Jurkat, Clone E6-1 (cell line): Measurements from ENCODE around the gene JAKMIP1.
A peak's percentile ranks its signal among the peaks of the same experiment; 100 is the strongest.
"Not testable (repeated sequence)": the region's sequence is repeated elsewhere in the genome, so short reads cannot be mapped to it uniquely, and the experiment has no call there.

ENCODE experiments used
- DNase-seq: peaks from one replicate; pipeline ENCODE4 v3.0.0-alpha.2; 2011; ENCODE audit warnings: low read depth, low spot score
- H3K4me3 ChIP-seq: 2 replicates; pipeline ENCODE4 v1.5.1; 2011; ENCODE audit warnings: mild to moderate bottlenecking, low read length, control low read depth, moderate library complexity

The JAKMIP1 gene

DNA sequence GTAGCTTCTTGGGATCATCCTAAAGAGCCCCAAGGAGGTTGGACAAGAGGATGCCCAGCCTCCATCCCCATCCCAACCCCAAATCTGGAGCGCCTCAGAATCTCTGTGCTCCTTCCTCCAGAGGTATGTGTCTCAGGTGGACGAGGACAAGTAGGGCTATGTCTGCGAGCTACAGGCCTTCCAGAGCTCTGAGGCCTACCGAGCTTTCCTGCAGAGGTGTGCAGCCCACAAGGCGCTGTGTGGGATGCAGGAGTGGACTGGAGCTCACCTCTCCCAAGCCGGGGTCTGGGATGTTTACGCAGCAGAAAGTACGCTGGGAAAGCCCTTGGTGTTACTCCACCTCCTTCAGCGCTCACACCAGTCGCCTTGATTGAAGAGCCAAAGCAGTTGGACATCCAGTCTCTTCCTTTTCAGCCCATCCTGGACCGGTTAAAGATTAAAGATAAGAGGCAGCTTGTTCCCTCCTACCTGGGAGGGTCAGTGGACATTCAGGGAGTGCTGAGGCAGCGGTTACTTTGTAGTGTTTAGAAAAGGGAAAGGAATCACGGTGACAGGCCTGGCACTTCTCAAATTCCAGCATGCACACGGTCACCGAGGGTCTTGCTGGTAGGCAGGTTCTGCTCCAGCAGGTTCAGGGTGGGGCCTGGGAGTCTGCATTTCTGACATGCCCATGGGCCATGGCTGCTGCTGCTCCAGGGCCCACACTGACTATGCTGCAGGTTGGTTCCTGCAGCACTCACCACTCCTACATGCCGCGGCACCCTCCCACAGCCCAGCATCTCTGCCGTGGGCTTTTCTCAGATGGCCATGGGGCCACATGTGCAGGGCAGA, 29.5 kb upstream of the JAKMIP1 start:
- DNase-seq = no peak
- no peak overlapping the region for H3K4me3 ChIP-seq

DNA sequence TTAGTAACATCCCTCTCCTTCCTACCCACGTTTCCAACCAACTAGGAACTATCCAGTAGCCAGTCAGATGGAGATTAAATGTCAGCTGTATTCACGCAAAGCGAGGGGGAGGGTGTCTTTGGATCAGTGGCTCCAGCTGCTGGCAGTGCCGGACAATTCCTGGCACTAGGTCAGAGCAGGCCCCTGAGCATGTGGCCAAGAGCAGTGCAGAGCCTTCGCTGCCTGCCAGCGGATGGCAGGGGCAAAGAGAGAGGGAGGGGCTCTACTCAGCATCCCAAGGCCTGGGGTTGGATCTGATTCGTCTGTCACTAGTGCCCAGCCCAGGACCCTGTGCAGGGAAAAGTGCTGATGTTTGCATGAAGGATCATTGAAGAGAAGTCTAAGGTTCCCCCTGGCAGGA, 28.7 kb upstream of the JAKMIP1 start:
- no peak for DNase-seq
- no peak overlapping the region for H3K4me3 ChIP-seq

DNA sequence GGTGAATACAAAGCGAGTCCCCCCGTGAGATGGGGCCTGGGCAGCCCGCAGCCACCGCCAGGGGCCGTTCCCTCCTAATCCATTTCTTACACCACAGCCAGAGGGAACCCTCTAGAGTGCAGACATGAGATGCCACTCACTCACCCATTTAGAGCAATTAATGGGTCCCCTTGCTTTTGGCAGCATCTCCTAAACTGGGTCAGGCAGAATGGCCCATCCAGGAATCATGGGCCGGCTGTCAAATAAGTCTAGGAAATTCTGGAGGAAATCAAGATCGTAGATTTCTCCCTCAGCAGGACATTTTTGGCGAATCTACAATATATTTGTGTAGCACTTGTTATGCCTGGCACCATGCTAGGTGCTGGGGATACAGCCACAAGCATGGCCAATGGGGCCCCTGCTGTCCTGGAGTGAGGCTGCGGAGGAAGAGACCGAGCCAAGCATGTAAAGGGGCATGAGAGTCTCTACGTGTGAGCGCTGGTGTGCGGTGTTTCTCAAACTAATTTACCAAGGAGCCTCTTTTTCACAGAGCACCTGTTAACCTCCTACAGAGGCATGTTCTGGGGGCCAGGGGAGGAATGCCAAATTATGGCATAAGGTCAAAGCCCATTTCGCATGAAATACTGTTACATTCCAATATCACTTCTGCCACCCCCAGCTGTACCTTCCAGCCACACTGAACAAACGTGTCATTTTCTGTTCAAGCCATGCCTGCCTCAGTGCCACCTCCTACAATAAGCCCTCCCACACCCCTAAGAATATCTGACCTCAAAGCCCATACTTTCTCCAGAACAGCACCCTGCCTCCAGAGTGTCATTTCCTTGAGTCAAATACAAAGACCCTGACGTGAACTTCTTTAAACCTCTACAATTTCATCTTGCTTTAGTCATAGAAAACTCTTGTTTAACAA, 28.1 kb upstream of the JAKMIP1 start:
- no peak for DNase-seq
- no peak overlapping the region for H3K4me3 ChIP-seq

DNA sequence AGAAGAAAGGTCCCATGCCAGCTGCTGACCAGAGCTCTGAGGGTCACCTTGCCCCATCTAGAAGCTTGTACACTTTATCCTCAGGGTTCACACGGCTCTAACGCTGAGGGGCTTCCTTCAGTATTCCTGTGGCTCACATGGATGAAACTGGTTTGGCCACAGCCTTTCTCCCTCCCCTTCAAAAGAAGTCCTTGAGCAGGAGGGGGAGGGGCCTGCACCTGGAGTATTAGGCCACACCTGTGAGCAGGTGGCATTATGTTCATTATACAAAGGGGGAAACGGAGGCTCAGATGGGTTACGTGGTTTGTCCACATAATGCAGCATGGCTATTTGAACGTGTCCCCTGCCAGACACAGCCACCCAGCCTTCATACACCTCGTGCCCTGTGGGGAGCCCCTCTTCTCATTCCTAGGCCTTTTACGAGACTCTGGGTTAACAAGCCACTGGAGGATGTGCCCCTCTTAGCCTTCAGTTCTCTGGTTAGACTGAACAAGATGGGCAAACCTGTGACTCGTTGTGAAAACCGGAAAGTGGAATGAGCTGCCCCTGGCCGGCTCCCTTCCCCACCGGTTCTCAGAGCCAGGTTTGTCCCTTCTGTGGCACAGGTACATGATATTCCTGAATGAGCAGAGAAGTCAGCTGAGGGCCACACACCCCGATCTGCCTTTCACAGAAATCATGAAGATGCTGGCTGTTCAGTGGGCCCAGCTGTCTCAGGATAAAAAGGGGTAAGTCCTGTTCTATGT, 27.2 kb upstream of the JAKMIP1 start:
- no peak for DNase-seq

DNA sequence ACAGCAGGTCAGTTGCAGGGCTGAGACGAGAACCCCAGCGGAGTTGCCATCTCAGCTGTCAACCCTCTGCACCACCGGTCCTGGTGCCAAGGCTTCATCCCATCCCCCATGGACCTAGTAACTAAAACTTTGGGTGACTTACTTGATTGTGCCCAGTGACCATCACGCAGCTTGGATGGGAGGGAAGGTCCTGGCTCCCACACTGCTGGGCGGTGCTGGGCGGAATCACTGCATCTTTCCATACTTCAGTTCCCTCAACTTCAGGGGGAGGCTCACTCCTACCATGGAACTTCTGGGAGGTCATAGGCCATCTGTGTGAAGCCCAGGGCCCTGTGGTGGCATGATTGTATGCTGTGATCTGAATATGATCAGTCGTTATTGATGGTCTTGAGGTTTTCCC, 26.2 kb upstream of the JAKMIP1 start:
- H3K4me3 ChIP-seq = no peak overlapping the region
- no peak for DNase-seq

More for the DNA sequence above, 27.2 kb upstream of the JAKMIP1 start:
- H3K4me3 ChIP-seq = no peak overlapping the region

DNA sequence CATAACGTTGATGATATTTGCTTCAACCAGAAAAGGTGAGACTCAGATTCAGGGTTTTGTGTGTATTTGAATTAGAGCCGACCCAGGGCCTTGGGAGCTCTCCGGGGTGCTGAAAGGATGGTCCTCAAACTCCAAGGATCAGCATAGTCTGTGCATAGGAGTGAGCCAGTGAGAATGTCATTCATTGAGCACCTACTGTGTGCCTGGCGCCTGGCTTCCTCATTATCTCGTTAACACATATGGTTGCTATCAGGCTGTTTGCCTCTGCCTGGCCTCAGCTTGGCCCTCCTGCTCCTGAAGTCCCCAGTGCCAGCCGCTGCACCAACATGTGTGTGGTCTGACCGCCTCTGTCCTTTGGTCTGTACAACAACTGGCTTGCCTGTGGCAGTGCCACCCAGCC, 25.1 kb upstream of the JAKMIP1 start:
- peak; percentile 34 for DNase-seq
- H3K4me3 ChIP-seq = no peak overlapping the region

DNA sequence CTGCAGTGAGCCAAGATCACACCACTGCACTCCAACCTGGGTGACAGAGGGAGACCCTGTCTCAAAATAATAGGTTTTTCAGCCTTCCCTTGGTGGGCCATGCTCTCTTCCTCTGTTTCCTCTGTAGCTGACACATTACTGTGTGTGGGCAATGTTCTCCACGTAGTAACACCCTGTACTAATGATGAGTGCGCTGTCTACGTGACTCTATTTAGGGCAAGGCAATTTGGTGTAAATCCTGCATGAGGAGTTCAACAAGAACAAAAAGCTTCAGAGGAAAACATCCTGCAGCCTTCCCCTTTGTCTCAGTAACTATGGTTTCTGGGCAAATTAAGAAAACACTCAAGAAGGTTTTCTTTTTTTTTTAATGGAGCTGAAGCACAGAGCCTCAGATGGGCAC, 24.4 kb upstream of the JAKMIP1 start:
- no peak overlapping the region for H3K4me3 ChIP-seq
- DNase-seq = no peak

DNA sequence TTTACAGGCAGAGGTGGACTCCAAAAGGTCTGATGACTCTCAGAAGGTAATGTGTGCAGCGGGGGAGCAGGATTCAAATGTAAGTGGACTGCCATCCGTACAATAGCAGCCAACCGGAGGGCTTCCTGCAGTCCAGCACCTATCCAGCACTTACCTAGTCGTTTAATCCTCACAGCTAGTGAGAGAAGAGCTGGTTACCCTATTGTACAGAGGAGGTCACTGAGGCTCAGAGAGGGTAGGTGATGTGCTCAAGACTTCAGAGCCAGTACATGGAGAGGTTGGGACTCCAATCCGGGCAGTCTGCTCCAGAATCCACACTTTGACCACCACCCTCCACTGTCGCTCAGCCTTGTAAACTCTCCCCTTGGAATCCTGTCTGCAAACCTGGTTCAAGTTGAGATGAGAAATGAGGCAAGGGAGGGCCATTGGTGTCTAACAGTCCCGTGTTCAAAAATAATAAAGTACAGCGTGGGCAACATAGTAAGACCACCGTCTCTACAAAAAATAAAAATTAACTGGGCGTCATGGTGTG, 22.5 kb upstream of the JAKMIP1 start:
- DNase-seq = no peak
- no peak overlapping the region for H3K4me3 ChIP-seq

DNA sequence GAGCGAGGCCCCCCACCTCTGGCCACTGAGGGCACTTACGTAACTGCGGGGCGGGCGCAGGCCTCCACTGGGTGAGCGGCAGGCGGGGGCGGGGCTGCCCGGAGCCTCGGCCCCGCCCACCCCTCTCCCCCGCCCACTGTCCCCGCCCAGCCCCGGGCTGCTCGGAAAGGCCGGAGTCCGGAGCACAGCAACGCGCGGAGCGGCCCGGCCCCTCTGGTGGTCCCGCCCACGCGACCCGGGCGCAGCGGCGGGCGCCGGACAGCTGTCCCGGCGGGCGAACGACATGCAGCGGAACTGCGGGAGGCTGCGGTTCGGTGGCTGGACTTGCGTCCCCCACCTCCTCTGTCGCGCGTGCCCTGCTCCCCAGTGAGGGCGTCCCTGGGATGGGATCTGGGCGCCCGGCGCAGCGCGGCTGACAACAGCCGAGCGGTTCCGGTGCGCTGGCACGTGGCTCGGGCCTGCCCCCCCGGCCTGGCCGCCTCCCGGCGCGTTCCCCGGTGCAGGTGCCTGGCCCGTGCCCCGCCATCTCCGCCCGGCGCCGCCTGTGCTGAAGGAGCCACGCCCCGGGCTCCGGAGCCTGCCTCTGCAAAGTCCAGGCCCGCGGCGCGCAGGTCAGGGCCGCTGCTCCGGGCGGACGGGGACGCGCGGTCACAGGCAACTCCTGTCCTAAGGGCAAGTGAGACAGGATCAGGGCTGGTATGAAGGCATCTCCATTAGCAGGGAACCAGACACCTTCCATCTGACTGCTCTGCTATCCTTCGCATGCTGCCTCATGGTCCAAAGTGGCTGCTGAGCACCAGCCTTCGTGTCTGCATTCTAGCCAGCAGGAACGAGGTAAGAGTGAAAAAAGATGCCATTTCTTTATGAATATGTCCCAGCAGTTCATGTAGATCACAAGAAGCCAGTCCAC, 21.8 kb upstream of the JAKMIP1 start:
- no peak for DNase-seq
- no peak overlapping the region for H3K4me3 ChIP-seq

DNA sequence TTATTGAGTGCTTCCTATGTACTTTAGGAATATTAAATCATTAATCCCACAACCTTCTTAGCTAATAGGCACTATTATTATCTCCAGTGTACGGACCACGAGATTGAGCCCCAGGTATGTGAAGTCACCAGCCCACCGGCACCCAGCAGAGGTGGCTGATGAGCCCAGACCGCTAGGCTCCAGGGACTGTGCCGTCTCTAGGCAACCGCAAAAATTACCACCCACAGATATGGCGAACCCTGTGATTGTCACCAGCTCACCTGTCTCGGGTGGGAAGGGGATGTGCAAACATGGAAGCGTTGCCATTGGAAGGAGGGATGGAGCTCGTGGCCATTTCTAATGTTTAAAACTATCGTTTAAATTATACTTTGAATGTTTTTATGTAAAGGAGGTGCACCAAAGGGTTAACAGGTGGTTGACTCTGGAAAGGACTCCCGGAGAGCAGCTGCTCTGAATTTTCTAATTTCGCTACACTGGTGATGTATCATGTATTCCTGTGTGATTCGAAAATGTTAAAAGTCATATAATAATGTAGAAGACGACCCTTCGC, 21.0 kb upstream of the JAKMIP1 start:
- no peak for DNase-seq
- H3K4me3 ChIP-seq = no peak overlapping the region

DNA sequence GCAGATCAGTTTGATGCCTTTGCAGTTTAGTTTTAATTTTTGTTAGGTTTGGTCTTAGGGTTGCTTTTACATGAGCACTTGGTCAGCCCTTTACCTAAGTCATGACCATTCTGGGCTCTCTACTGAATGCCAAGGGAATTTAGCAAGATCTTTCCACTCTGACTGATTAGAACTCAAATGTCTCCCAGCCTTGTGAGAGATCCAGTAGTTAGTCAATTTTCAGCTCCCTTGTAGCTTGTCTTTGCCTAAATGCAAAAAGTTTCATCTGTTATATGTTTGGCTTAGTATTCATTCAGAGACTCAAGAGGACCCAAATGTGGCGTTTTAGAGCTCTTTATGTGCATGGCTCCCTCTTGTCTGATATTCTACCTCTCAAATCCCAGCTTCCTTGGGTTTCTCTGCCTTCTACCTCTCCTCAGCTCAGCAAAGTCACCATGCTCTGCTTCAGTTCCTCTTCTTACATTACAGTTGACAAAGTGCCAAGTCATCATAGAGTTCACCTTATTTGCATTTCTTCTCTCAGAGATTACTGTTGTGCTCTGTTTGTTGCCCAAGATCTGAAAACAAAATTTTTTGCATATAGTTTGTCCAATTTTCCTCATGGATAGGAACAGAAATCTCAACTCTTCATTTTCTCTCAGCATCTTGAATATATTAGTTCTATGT, 17.5 kb upstream of the JAKMIP1 start:
- no peak overlapping the region for H3K4me3 ChIP-seq
- DNase-seq = no peak

DNA sequence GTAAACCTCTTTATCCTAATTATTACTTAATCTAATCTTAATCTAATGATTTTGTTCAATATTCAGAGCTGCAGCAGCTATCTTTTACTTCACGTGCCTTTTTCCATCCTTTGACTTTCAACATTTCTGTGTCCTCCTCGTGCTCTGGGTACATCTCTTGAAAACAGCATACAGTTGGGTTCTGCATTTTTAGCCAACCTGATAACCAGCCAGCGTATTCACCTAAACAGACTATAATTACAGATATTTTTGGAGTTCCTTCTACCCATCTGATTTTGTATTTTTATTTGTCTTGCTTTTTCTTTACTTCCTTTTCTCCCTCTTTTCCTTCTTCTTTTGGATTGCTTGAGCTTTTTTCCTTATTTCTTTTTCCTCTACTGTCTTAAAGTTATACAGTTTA, 16.2 kb upstream of the JAKMIP1 start:
- H3K4me3 ChIP-seq = no peak overlapping the region
- no peak for DNase-seq

DNA sequence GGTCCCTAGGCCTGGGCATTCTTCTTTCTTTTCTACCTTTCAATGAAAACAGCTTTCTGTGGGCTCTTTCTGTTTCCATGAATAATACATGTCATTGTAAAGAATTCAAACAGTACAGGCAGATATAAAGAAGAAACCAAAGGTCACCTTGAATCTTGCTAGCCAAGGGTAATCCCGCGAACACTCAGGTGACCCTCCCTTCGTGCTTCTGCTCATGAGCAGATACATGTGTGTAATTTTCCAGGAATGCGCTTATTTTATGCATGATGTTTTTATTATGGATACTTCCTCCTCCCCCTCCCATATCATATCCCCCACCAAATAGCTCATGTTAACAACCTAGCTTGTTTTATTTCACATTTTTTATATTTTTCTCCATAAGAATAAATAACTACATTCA, 9.6 kb upstream of the JAKMIP1 start:
- DNase-seq = no peak
- no peak overlapping the region for H3K4me3 ChIP-seq

DNA sequence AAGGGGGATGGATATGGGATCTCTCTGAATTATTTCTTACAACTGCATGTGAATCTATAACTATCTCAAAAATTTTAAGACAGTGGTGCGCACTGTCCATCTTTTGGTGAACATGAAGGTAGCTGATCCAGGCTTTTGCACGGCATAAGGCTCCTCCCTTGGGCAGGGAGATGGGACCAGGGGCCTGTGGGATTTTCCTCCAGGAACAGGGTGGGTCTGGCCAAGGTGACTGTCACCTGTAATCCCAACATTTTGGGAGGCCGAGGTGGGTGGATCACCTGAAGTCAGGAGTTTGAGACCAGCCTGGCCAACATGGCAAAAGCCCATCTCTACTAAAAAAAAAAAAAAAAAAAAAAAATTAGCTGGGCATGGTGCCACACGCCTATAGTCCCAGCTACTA, 8.9 kb upstream of the JAKMIP1 start:
- H3K4me3 ChIP-seq, DNase-seq: not testable (repeated sequence)

DNA sequence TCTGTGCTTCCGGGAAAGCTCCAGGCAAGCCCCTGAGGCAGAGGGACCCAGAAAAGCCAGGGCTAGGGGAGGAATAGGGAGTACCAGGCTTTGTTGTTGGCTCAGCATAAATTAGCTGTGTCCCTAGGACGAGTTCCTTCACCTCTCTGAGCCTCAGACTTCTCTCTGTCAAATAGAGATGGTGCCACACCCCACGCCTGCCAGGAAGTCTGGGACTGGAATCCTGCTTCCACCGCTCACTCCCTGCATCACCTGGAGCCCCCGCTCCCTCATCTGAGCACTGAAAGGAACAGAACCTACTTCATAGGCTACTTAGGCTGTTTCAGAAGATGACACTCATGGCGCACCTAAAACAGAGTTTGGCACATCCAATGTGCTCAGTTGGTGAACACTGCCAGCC, 8.1 kb upstream of the JAKMIP1 start:
- DNase-seq = no peak
- H3K4me3 ChIP-seq = no peak overlapping the region

DNA sequence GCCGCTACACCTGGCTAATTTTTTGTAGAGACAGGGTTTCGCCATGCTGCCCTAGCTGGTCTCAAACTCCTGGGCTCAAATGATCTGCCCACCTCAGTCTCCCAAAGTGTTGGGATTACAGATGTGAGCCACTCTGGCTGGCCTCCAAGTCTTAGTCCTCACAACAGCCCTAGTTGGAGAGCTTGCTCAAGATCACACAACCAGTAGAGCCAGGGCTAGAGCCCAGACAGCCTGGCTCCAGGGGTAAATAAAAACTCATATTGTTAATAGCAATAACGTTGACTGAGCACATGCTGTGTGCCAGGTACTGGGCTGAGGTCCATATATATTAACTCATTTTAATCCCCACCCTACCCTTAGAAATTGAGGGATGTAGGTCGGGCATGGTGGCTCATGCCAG, 7.3 kb upstream of the JAKMIP1 start:
- no peak for DNase-seq
- H3K4me3 ChIP-seq = no peak overlapping the region

DNA sequence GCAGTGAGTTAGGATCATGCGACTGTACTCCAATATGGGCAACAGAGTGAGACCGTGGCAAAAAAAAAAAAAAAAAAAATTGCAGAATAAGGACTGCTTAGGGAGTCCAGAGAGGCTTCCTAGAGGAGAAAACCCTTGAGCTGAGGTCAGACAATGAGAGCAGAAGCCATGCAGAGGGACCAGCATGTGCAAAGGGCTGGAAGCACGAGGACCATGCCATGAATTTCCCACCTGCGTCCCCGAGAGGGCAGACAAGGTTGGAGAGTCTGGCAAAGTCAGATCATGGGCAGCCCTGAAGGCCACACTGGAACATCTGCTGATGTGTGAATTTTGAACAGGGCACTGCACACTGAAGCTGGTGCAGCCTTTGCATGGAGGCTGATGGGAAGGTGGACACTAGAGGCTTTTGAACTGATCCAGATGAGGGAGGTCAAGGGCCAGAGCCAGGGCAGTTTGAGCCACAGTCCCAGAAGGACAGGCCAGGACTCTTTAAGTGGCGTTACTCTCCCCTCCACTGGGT, 6.5 kb upstream of the JAKMIP1 start:
- no peak for DNase-seq
- no peak overlapping the region for H3K4me3 ChIP-seq
